ENCODE data around the gene RNPS1. TPM values are rescaled to one million over a fixed set of nuclear protein-coding genes. Genes with fewer than 3 reads are reported as not detected.
A peak's percentile ranks its signal among the peaks of the same experiment; 100 is the strongest.

Gene RNPS1, protein sequence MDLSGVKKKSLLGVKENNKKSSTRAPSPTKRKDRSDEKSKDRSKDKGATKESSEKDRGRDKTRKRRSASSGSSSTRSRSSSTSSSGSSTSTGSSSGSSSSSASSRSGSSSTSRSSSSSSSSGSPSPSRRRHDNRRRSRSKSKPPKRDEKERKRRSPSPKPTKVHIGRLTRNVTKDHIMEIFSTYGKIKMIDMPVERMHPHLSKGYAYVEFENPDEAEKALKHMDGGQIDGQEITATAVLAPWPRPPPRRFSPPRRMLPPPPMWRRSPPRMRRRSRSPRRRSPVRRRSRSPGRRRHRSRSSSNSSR
- total RNA-seq (100 to 1,000 TPM; 109 to 124 TPM), polyA plus RNA-seq (ENCODE audit: insufficient read length in 6 of 6) (100 to 1,000 TPM; 178 to 208 (median 196) TPM)
- long read RNA-seq, donor 1, transcript RNPS1-220 (7 exons, 2,037 nt): minor isoform, 24 of 150 reads
- long read RNA-seq, donor 1, transcript RNPS1-202 (8 exons, 2,241 nt): major isoform, 46 of 150 reads
- long read RNA-seq, donor 1, transcript RNPS1-206 (2 exons, 2,223 nt): minor isoform, 12 of 150 reads
- long read RNA-seq, donor 1, transcript RNPS1-221 (1 exons, 1,826 nt): minor isoform, 13 of 150 reads
- long read RNA-seq, donor 1, partial matches to known transcripts: 34 of 150 reads
- long read RNA-seq, donor 1, other reads (novel, unspliced or antisense): 0 of 150 reads
- long read RNA-seq, donor 2, transcript RNPS1-217 (7 exons, 1,514 nt): minor isoform, 11 of 155 reads
- long read RNA-seq, donor 2, transcript RNPS1-220 (7 exons, 2,037 nt): minor isoform, 29 of 155 reads
- long read RNA-seq, donor 2, transcript RNPS1-206 (2 exons, 2,223 nt): minor isoform, 15 of 155 reads
- long read RNA-seq, donor 2, transcript RNPS1-202 (8 exons, 2,241 nt): major isoform, 44 of 155 reads
- long read RNA-seq, donor 2, partial matches to known transcripts: 29 of 155 reads
- long read RNA-seq, donor 2, other reads (novel, unspliced or antisense): 0 of 155 reads
- long read RNA-seq, donor 3, transcript RNPS1-206 (2 exons, 2,223 nt): minor isoform, 8 of 73 reads
- long read RNA-seq, donor 3, transcript RNPS1-202 (8 exons, 2,241 nt): major isoform, 31 of 73 reads
- long read RNA-seq, donor 3, transcript RNPS1-217 (7 exons, 1,514 nt): minor isoform, 8 of 73 reads
- long read RNA-seq, donor 3, transcript RNPS1-220 (7 exons, 2,037 nt): minor isoform, 17 of 73 reads
- long read RNA-seq, donor 3, partial matches to known transcripts: 0 of 73 reads
- long read RNA-seq, donor 3, other reads (novel, unspliced or antisense): 0 of 73 reads
- long read RNA-seq, donor 4, transcript RNPS1-220 (7 exons, 2,037 nt): major isoform, 32 of 72 reads
- long read RNA-seq, donor 4, transcript RNPS1-206 (2 exons, 2,223 nt): minor isoform, 6 of 72 reads
- long read RNA-seq, donor 4, transcript RNPS1-202 (8 exons, 2,241 nt): minor isoform, 16 of 72 reads
- long read RNA-seq, donor 4, partial matches to known transcripts: 2 of 72 reads
- long read RNA-seq, donor 4, other reads (novel, unspliced or antisense): 11 of 72 reads
- long read RNA-seq, donor 5, transcript RNPS1-220 (7 exons, 2,037 nt): minor isoform, 26 of 119 reads
- long read RNA-seq, donor 5, transcript RNPS1-202 (8 exons, 2,241 nt): major isoform, 30 of 119 reads
- long read RNA-seq, donor 5, transcript RNPS1-206 (2 exons, 2,223 nt): minor isoform, 12 of 119 reads
- long read RNA-seq, donor 5, transcript RNPS1-219 (6 exons, 1,685 nt): minor isoform, 9 of 119 reads
- long read RNA-seq, donor 5, partial matches to known transcripts: 24 of 119 reads
- long read RNA-seq, donor 5, other reads (novel, unspliced or antisense): 0 of 119 reads
- long read RNA-seq, donor 6, transcript RNPS1-220 (7 exons, 2,037 nt): major isoform, 20 of 67 reads
- long read RNA-seq, donor 6, transcript RNPS1-217 (7 exons, 1,514 nt): minor isoform, 5 of 67 reads
- long read RNA-seq, donor 6, transcript RNPS1-219 (6 exons, 1,685 nt): minor isoform, 5 of 67 reads
- long read RNA-seq, donor 6, transcript RNPS1-202 (8 exons, 2,241 nt): major isoform, 20 of 67 reads
- long read RNA-seq, donor 6, partial matches to known transcripts: 7 of 67 reads
- long read RNA-seq, donor 6, other reads (novel, unspliced or antisense): 0 of 67 reads
- long read RNA-seq, donor 7, transcript RNPS1-202 (8 exons, 2,241 nt): major isoform, 15 of 33 reads
- long read RNA-seq, donor 7, transcript RNPS1-217 (7 exons, 1,514 nt): minor isoform, 6 of 33 reads
- long read RNA-seq, donor 7, transcript RNPS1-206 (2 exons, 2,223 nt): minor isoform, 5 of 33 reads
- long read RNA-seq, donor 7, transcript RNPS1-220 (7 exons, 2,037 nt): minor isoform, 5 of 33 reads
- long read RNA-seq, donor 7, partial matches to known transcripts: 0 of 33 reads
- long read RNA-seq, donor 7, other reads (novel, unspliced or antisense): 0 of 33 reads
- long read RNA-seq, donor 8, transcript RNPS1-220 (7 exons, 2,037 nt): minor isoform, 25 of 97 reads
- long read RNA-seq, donor 8, transcript RNPS1-206 (2 exons, 2,223 nt): minor isoform, 9 of 97 reads
- long read RNA-seq, donor 8, transcript RNPS1-221 (1 exons, 1,826 nt): minor isoform, 11 of 97 reads
- long read RNA-seq, donor 8, transcript RNPS1-202 (8 exons, 2,241 nt): major isoform, 33 of 97 reads
- long read RNA-seq, donor 8, partial matches to known transcripts: 8 of 97 reads
- long read RNA-seq, donor 8, other reads (novel, unspliced or antisense): 0 of 97 reads
- long read RNA-seq, donor 9: 0 reads
- long read RNA-seq, donor 10, transcript RNPS1-220 (7 exons, 2,037 nt): major isoform, 52 of 86 reads
- long read RNA-seq, donor 10, transcript RNPS1-202 (8 exons, 2,241 nt): minor isoform, 18 of 86 reads
- long read RNA-seq, donor 10, partial matches to known transcripts: 3 of 86 reads
- long read RNA-seq, donor 10, other reads (novel, unspliced or antisense): 3 of 86 reads
- long read RNA-seq, donor 11: 0 reads
- long read RNA-seq, donor 12, transcript RNPS1-202 (8 exons, 2,241 nt): major isoform, 20 of 68 reads
- long read RNA-seq, donor 12, transcript RNPS1-217 (7 exons, 1,514 nt): minor isoform, 8 of 68 reads
- long read RNA-seq, donor 12, transcript RNPS1-220 (7 exons, 2,037 nt): minor isoform, 16 of 68 reads
- long read RNA-seq, donor 12, transcript RNPS1-221 (1 exons, 1,826 nt): minor isoform, 8 of 68 reads
- long read RNA-seq, donor 12, partial matches to known transcripts: 6 of 68 reads
- long read RNA-seq, donor 12, other reads (novel, unspliced or antisense): 0 of 68 reads

DNA sequence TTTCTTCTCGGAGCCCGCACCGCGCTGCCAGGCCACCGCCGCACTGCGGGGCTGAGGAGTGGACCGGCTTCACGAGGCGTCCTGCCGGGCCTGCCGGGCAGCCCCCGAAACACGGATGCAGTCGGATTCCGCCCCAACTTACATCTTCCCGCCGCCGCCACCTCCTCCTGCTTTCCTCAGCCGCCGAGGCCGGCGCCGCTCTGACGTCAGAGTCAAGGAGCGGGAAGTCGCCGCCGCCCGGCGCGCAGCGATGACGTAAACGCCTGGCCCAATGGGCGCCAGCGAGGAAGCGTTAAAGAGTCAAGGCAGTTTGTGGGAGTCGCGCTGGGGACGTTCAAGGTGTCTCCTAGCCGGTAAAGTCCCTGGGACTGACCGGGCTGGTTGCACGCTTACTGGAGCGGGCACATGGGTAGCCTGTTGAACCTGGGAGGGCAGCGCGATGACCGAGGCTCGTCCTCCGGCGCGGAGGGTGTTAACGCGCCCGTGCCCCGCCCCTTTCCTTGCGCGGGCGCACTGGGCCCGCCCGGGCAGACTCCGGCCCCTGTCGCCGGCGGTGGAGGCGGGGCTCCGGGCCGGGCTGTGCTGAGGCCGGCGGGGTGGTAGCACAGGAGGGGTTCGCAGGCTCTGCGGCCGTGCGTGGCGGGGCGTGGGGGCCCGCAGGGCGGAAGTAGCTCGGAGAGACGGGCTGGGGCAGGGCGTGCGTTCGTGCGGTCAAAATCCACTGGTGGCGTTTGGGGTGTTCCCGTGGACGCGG lies at the start of gene RNPS1:
TSS of gene RNPS1 (minus strand) at position 214 of the 754 bp plus-strand sequence. CDS start 3,483 bp downstream, outside the sequence.
- Histone ChIP-seq H3K36me3 (peaks cover 0 to 15% of the 10 kb centered on the region in 2 donors), H3K27ac (peak within 1 kb of the TSS; percentile 97 to 98), H3K4me1 (peaks cover 20 to 45% of the 10 kb centered on the region in 2 donors), H3K4me3 (peak within 1 kb of the TSS; percentile 80 to 98), H3K27me3 (no peaks in the 10 kb centered on the region), H3K9me3 (no peaks in the 10 kb centered on the region)
- DNase-seq (peak; percentile 95 to 100 (median 98)), ATAC-seq (peak; percentile 96)
- TF ChIP-seq CTCF (IDR thresholded peaks at IDR 0.05): no peak
- intact Hi-C loops (cut with DNase I): no loop called here

- H3K27me3 ChIP-seq: no peaks in the 10 kb centered on the region
- H3K9me3 ChIP-seq: no peaks in the 10 kb centered on the region
- H3K36me3 ChIP-seq: peaks cover 0 to 52% of the 10 kb centered on the region in 2 donors
- DNase-seq: no peak
- no peak overlapping the region for H3K27ac ChIP-seq
- no peak for ATAC-seq
- no peak for TF ChIP-seq CTCF (IDR thresholded peaks at IDR 0.05)
- no peaks in the 10 kb centered on the region for H3K4me1 ChIP-seq
- intact Hi-C loops (cut with DNase I): no loop called here
- no peak overlapping the region for H3K4me3 ChIP-seq
These were observed 49.5 kb upstream of the RNPS1 start for GRCh38 chr16:2317231-2318020.

Data from left lung (tissue), 14 donors.